Lower leg skin (tissue), 3 donors: ENCODE data around the gene LY6G6D.

Experiments used
- POLR2A ChIP-seq, 2 donors: fragments of 450-650 bp; IDR thresholded peaks; one replicate each; pipeline ENCODE4 v1.6.1; 2016 to 2017; ENCODE audit warnings: antibody characterized with exemption in 2 of 2, mild to moderate bottlenecking in 1 of 2, moderate library complexity in 1 of 2
- TF ChIP-seq, protein P1 (sequence below), 3 donors: fragments of 450-650 bp; IDR thresholded peaks; one replicate each; pipeline ENCODE4 v1.5.1; 2016; ENCODE audit warnings: antibody characterized with exemption in 3 of 3, mild to moderate bottlenecking in 3 of 3, moderate library complexity in 2 of 3

DNA sequence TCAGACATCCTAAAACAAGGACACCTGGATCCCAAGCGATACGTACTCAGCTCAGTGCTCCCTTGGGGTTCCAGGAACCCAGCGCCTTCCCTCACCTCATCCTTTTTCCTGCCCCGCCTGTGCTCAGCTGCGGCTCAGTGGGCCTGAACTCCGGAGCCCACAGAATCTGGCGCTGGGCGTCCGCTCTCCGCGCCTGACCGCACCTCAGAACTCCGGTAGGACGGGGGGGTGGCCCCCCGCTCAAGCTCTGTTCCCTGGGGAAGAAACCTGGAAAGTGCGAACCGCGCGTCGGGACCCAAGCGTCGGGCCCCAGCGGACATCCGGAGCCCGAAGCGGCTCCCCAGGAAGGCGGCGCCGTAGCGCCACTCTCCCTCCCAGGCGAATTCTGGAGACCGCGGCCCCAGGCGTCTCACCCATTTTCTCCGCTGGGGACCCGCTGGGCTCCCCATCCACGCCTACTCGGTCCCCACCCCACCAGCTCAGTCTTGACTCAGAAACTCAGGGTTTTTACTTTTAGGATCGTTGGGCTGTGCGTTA, 33.9 kb upstream of the LY6G6D start:
- TF ChIP-seq, protein P1, sequence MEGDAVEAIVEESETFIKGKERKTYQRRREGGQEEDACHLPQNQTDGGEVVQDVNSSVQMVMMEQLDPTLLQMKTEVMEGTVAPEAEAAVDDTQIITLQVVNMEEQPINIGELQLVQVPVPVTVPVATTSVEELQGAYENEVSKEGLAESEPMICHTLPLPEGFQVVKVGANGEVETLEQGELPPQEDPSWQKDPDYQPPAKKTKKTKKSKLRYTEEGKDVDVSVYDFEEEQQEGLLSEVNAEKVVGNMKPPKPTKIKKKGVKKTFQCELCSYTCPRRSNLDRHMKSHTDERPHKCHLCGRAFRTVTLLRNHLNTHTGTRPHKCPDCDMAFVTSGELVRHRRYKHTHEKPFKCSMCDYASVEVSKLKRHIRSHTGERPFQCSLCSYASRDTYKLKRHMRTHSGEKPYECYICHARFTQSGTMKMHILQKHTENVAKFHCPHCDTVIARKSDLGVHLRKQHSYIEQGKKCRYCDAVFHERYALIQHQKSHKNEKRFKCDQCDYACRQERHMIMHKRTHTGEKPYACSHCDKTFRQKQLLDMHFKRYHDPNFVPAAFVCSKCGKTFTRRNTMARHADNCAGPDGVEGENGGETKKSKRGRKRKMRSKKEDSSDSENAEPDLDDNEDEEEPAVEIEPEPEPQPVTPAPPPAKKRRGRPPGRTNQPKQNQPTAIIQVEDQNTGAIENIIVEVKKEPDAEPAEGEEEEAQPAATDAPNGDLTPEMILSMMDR (IDR thresholded peaks at IDR 0.05) = no peak
- TF ChIP-seq POLR2A (IDR thresholded peaks at IDR 0.05) = no peak
